Right lobe of liver (tissue), 4 donors: ENCODE results near the gene SUSD1.

Source experiments
- POLR2A ChIP-seq: fragments of 450-650 bp; IDR thresholded peaks from one replicate; pipeline ENCODE4 v1.6.1; 2017; ENCODE audit warnings: antibody characterized with exemption, mild to moderate bottlenecking
- TF ChIP-seq, protein P1 (sequence below), 4 donors: fragments of 200-600 bp in 3 of 4; fragments of 450-650 bp in 1 of 4; IDR thresholded peaks; one replicate each; pipeline versions ENCODE4 v1.5.1 to v1.8.0; 2016 to 2022; ENCODE audit warnings: antibody characterized with exemption in 4 of 4, mild to moderate bottlenecking in 2 of 4
- donor health status: DM: no; HTN: no; CAD: no.
- donor health status: DM: no; HTN: no; CAD: no.
- donor health status: DM: no; HTN: yes; CAD: no.

DNA sequence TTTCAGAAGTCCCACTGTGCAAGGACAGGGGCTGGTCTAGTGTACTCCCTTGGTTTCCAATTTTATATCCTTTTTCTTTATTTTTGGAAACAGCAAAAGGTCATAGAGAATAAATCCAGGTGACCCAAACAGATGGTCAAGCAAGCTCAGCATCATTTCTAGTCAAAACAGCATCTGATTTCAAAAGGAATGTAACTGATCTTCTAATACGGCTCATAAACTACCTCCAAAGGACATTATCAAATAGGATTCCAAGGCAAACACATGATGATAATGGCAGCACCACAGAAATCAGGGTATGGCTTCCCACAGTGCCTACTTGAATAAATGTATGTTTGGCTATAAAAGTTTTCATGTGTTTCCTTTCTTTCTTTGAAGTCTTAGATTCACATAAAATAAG lies 57.1 kb downstream of the SUSD1 start:
- no peak for TF ChIP-seq POLR2A
- TF ChIP-seq, protein P1, sequence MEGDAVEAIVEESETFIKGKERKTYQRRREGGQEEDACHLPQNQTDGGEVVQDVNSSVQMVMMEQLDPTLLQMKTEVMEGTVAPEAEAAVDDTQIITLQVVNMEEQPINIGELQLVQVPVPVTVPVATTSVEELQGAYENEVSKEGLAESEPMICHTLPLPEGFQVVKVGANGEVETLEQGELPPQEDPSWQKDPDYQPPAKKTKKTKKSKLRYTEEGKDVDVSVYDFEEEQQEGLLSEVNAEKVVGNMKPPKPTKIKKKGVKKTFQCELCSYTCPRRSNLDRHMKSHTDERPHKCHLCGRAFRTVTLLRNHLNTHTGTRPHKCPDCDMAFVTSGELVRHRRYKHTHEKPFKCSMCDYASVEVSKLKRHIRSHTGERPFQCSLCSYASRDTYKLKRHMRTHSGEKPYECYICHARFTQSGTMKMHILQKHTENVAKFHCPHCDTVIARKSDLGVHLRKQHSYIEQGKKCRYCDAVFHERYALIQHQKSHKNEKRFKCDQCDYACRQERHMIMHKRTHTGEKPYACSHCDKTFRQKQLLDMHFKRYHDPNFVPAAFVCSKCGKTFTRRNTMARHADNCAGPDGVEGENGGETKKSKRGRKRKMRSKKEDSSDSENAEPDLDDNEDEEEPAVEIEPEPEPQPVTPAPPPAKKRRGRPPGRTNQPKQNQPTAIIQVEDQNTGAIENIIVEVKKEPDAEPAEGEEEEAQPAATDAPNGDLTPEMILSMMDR (IDR thresholded peaks at IDR 0.05): no peak
